ENCODE results near the gene GPR146.

- TF ChIP-seq CTCF (IDR thresholded peaks at IDR 0.05) (no peak), POLR2A (IDR thresholded peaks at IDR 0.05) (no peak)
These were observed 32.2 kb upstream of the GPR146 start for GRCh38 chr7:1012004-1012715.

Measured in lower leg skin (tissue), 3 donors.